Colonic mucosa (tissue), 4 donors: ENCODE measurements around the gene ILF2. TPM values are rescaled to one million over a fixed set of nuclear protein-coding genes. Genes with fewer than 3 reads are reported as not detected.

Experiments used
- DNase-seq: peaks from one replicate; pipeline ENCODE4 v3.0.0-alpha.2; 2020
- H3K27ac ChIP-seq: fragments of 200-600 bp; one replicate; pipeline ENCODE4 v1.8.0; 2021
- H3K27me3 ChIP-seq: fragments of 200-600 bp; one replicate; pipeline ENCODE4 v1.8.0; 2021
- H3K36me3 ChIP-seq: fragments of 200-600 bp; one replicate; pipeline ENCODE4 v1.8.0; 2021
- H3K4me1 ChIP-seq: fragments of 200-600 bp; one replicate; pipeline ENCODE4 v1.8.0; 2021; ENCODE audit warnings: mild to moderate bottlenecking
- H3K4me3 ChIP-seq: fragments of 200-600 bp; one replicate; pipeline ENCODE4 v1.8.0; 2021
- H3K9ac ChIP-seq, 2 donors: one replicate each; pipeline ENCODE4 v1.7.0; 2013; ENCODE audit warnings: control low read depth in 2 of 2, low read depth in 2 of 2, low read length in 2 of 2
- H3K9me3 ChIP-seq: fragments of 200-600 bp; one replicate; pipeline ENCODE4 v1.8.0; 2021
- intact Hi-C: fragments of 100-400 bp; cut with DNase I; formaldehyde crosslinking; loops from one replicate; pipeline ENCODE4 v1.14.1; 2022
- total RNA-seq, 2 donors: library from RNA; stranded (reverse); fragmentation: NEBNext Ultra II Directional in 1 of 2; extraction: Animal tissue kit (Norgen Biotek cat#: 25700) in 1 of 2; gene quantifications; one replicate each; pipeline ENCODE4 v1.2.1, GENCODE V29; 2021
- TF ChIP-seq, protein P1 (sequence below): fragments of 200-600 bp; IDR thresholded peaks from one replicate; pipeline ENCODE4 v1.8.0; 2022; ENCODE audit warnings: antibody characterized with exemption, mild to moderate bottlenecking
- donor health status: healthy.
- donor health status: DM: no; HTN: no; CAD: no.
- donor health status: DM: no; HTN: no; CAD: no.

Gene ILF2
- total RNA-seq, 2 donors from 2014 or later, result 105 to 171 TPM

DNA sequence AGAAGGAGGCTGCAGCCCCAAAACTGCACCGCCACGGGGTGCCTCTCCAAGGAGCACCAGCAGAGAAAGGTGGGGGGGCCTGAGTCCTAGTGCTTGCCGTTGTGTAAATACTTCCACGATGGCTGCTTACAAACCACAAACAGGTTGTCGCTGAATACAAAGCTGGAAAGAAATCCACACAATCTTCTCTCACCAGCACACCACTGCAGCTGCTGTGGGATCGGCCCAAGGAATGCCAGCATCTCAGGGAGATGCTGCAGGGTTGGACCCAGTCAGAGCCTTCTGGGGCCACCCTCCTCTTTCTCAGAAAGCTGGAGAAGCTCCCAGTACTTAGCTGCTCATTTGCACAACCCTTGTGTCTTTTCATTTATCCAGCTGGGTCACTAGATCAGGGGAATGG is 51.6 kb downstream of the ILF2 start:
- Histone ChIP-seq H3K27me3 (no peaks in the 10 kb centered on the region), H3K9ac (no peak overlapping the region), H3K4me1 (no peaks in the 10 kb centered on the region), H3K27ac (no peak overlapping the region), H3K36me3 (no peaks in the 10 kb centered on the region), H3K9me3 (no peaks in the 10 kb centered on the region), H3K4me3 (no peak overlapping the region)
- intact Hi-C loops, result loop anchor here (5.0 kb wide), 1 partner anchor 107 kb away; no protein-coding TSS in a partner anchor
- DNase-seq, result no peak
- TF ChIP-seq, protein P1, sequence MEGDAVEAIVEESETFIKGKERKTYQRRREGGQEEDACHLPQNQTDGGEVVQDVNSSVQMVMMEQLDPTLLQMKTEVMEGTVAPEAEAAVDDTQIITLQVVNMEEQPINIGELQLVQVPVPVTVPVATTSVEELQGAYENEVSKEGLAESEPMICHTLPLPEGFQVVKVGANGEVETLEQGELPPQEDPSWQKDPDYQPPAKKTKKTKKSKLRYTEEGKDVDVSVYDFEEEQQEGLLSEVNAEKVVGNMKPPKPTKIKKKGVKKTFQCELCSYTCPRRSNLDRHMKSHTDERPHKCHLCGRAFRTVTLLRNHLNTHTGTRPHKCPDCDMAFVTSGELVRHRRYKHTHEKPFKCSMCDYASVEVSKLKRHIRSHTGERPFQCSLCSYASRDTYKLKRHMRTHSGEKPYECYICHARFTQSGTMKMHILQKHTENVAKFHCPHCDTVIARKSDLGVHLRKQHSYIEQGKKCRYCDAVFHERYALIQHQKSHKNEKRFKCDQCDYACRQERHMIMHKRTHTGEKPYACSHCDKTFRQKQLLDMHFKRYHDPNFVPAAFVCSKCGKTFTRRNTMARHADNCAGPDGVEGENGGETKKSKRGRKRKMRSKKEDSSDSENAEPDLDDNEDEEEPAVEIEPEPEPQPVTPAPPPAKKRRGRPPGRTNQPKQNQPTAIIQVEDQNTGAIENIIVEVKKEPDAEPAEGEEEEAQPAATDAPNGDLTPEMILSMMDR, result no peak

DNA sequence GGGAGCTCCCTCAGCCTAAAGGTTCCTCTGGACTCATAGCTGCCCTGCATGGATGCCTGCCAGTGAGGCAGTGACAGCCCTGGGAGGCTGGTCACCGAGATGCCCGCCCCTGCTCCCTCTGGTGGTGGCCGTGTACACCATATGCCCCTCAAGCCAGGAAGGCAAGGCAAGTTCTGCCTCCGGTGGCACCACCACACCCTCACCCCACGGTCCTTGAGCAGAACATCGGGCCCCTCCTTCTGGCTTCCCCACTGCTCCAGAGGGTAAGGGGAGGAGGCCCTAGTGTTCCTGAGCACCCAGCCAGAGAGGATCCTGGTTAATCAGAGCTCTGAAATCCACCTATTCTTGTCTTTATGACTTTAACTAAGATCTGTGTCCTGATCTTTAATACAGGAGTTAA is 53.1 kb downstream of the ILF2 start:
- Histone ChIP-seq H3K9ac (peak overlapping the region in 1 of 2 donors; percentile 64), H3K27me3 (no peaks in the 10 kb centered on the region), H3K9me3 (no peaks in the 10 kb centered on the region), H3K27ac (peak overlapping the region; percentile 67), H3K36me3 (no peaks in the 10 kb centered on the region), H3K4me3 (no peak overlapping the region), H3K4me1 (peaks cover 6% of the 10 kb centered on the region)
- DNase-seq, result peak; percentile 90
- intact Hi-C loops, result loop anchor here (5.0 kb wide), 1 partner anchor 105 kb away; no protein-coding TSS in a partner anchor
- TF ChIP-seq, protein P1, result peak; percentile 42

DNA sequence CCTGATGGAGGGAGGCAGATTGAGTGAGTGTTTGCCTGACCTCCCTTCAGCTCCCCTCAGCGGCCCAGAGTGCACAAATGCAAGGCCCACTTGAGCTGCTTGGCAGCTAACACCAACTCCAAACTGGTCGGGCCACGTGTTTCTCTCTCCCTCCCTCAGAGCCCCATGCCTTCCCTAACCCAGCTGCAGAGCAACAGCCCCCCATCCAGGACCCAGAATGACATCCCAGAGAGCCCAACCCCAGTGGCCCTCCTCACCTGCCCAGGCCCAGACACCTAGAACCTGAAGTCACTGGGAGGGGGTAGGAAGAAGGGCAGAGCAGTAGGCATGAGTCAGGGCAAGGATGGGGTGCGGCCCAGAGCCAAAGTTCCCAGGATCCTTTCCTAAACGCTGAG is 53.9 kb downstream of the ILF2 start:
- TF ChIP-seq, protein P1, result no peak
- intact Hi-C loops, result loop anchor here (5.0 kb wide), 1 partner anchor 105 kb away; no protein-coding TSS in a partner anchor
- Histone ChIP-seq H3K9me3 (no peaks in the 10 kb centered on the region), H3K9ac (peak overlapping the region in 1 of 2 donors; percentile 64), H3K27me3 (no peaks in the 10 kb centered on the region), H3K36me3 (no peaks in the 10 kb centered on the region), H3K27ac (peak overlapping the region; percentile 67), H3K4me1 (peaks cover 6% of the 10 kb centered on the region), H3K4me3 (no peak overlapping the region)
- DNase-seq, result no peak

DNA sequence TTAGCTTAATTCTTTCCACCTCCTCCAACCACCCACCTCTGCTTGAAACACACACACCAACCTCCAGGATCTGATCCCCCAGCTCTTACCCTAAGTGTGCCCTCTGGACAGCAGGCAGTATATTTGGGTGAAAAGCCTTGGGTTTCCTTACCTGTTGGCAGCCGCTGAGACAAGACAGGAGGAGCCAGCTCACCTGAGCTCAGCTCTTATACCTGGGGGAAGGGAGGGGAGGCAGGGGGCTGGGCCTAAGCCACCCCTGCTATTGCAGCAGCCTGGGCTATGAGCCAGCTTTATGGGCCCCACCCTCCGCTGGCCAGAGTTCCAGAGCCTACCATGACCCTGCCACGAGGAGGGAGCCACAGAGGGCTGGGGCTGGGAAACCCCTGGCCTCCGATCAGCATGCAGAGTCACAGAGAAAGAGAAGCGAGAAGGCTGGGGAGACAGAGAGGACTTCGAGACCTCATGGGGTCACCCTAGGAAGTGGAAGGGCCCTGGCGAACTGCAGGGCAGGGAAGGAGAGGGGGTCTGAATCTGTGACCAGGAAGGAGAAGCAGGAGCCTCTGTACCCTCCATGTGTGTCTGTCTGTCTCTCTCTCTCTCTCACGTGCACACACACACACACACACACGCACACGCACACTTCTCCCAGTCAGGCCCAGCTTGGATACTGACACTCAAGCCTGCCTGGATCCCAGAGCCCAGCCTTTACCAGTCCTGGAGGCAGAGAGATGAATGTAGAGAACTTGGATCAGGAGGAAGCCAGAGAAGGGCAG is 54.5 kb downstream of the ILF2 start, which contains the start of gene S100A14:
Gene S100A14, minus strand, starts transcription at position 182 of the 773 bp plus-strand sequence. CDS start 467 bp downstream, outside the sequence.
- peaks cover 6% of the 10 kb centered on the region for H3K4me1 ChIP-seq
- H3K9me3 ChIP-seq, result no peaks in the 10 kb centered on the region
- DNase-seq, result peak; percentile 94
- peak within 1 kb of the TSS; percentile 67 for H3K27ac ChIP-seq
- H3K36me3 ChIP-seq, result no peaks in the 10 kb centered on the region
- TF ChIP-seq, protein P1, result no peak
- intact Hi-C loops, result loop anchor here (5.0 kb wide), 1 partner anchor 104 kb away; no protein-coding TSS in a partner anchor
- peak within 1 kb of the TSS; percentile 29 for H3K4me3 ChIP-seq
- no peaks in the 10 kb centered on the region for H3K27me3 ChIP-seq
- H3K9ac ChIP-seq, result peak within 1 kb of the TSS; percentile 64

DNA sequence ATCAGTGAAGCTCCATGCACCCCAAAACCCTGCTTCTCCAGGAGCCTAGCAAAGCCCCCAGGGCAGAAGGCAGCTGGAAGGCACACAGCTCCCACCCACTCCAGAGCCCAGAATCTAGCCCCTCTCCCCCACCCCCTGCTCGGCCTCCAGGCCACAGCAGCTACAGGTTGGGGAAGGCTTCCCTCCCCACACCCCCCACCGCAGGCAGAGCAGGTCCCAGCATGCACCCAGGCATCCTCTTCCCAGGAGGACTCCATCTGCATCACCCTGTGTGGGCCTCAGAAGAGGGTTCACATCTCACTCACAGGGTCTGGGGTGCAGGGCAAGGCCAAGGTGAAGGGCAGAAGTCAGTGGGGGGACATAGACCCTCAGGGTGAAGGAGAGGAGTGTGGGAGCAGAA is 55.4 kb downstream of the ILF2 start:
- intact Hi-C loops, result loop anchor here (5.0 kb wide), 1 partner anchor 103 kb away; no protein-coding TSS in a partner anchor
- Histone ChIP-seq H3K4me3 (peak overlapping the region; percentile 29), H3K9ac (peak overlapping the region; percentile 64), H3K4me1 (peaks cover 10% of the 10 kb centered on the region), H3K36me3 (no peaks in the 10 kb centered on the region), H3K27ac (peak overlapping the region; percentile 67), H3K27me3 (no peaks in the 10 kb centered on the region), H3K9me3 (no peaks in the 10 kb centered on the region)
- DNase-seq, result no peak
- TF ChIP-seq, protein P1, result no peak
